KBM-7 (cell line): Measurements from ENCODE around the gene TPRKB.
"Not testable (repeated sequence)": the region's sequence is repeated elsewhere in the genome, so short reads cannot be mapped to it uniquely, and the experiment has no call there.

Experiments used
- DNase-seq: peaks from one replicate; pipeline ENCODE4 v3.0.0-alpha.2; 2015
- in situ Hi-C: fragments of 300-500 bp; cut with MboI; formaldehyde crosslinking; loops from 2 replicates; pipeline ENCODE4 v1.14.3; 2020; ENCODE audit warnings: low sequenced_read_pairs, low pct_unique_long_range_greater_than_20kb, mixed read lengths

TPRKB gene

GRCh38 chr2:73746015-73746876, 9.1 kb upstream of the TPRKB start:
- in situ Hi-C loops = no loop called here
- DNase-seq = no peak

GRCh38 chr2:73740767-73741166, 3.6 kb upstream of the TPRKB start:
- in situ Hi-C loops = no loop called here
- no peak for DNase-seq

- no peak for DNase-seq
- in situ Hi-C loops = no loop called here
Observed at GRCh38 chr2:73739101-73739500, 2.0 kb upstream of the TPRKB start.

GRCh38 chr2:73736378-73736777, 767 bp downstream of the TPRKB start:
- DNase-seq = no peak
- in situ Hi-C loops = no loop called here

- in situ Hi-C loops = no loop called here
- no peak for DNase-seq
Observed at GRCh38 chr2:73730810-73731209, 6.3 kb downstream of the TPRKB start.

GRCh38 chr2:73728711-73729110, 8.4 kb downstream of the TPRKB start:
- in situ Hi-C loops = no loop called here
- no peak for DNase-seq

GRCh38 chr2:73728043-73728442, 9.1 kb downstream of the TPRKB start:
- in situ Hi-C loops = no loop called here

GRCh38 chr2:73726657-73727056, 10.5 kb downstream of the TPRKB start:
- in situ Hi-C loops = not testable (repeated sequence)

More at GRCh38 chr2:73728043-73728442, 9.1 kb downstream of the TPRKB start:
- no peak for DNase-seq

GRCh38 chr2:73718851-73719621, 18.1 kb downstream of the TPRKB start:
- DNase-seq = no peak
- in situ Hi-C loops = no loop called here

More at GRCh38 chr2:73726657-73727056, 10.5 kb downstream of the TPRKB start:
- DNase-seq = not testable (repeated sequence)

GRCh38 chr2:73718421-73718820, 18.7 kb downstream of the TPRKB start:
- no peak for DNase-seq
- in situ Hi-C loops = no loop called here

- in situ Hi-C loops = not testable (repeated sequence)
Observed at GRCh38 chr2:73717695-73718094, 19.4 kb downstream of the TPRKB start.

GRCh38 chr2:73717251-73717606, 19.9 kb downstream of the TPRKB start:
- in situ Hi-C loops = no loop called here
- DNase-seq = no peak

More at GRCh38 chr2:73717695-73718094, 19.4 kb downstream of the TPRKB start:
- DNase-seq = not testable (repeated sequence)

- no peak for DNase-seq
- in situ Hi-C loops = no loop called here
Observed at GRCh38 chr2:73716543-73717250, 20.4 kb downstream of the TPRKB start.

- in situ Hi-C loops = no loop called here
Observed at GRCh38 chr2:73714091-73714490, 23.1 kb downstream of the TPRKB start.

GRCh38 chr2:73708527-73708926, 28.6 kb downstream of the TPRKB start:
- no peak for DNase-seq
- in situ Hi-C loops = no loop called here

More at GRCh38 chr2:73714091-73714490, 23.1 kb downstream of the TPRKB start:
- no peak for DNase-seq

GRCh38 chr2:73707636-73708035, 29.5 kb downstream of the TPRKB start:
- no peak for DNase-seq
- in situ Hi-C loops = no loop called here

- DNase-seq = no peak
- in situ Hi-C loops = no loop called here
Observed at GRCh38 chr2:73707058-73707457, 30.1 kb downstream of the TPRKB start.

GRCh38 chr2:73705091-73705490, 32.1 kb downstream of the TPRKB start:
- in situ Hi-C loops = no loop called here
- DNase-seq = no peak

- in situ Hi-C loops = no loop called here
- DNase-seq = peak; percentile 34
Observed at GRCh38 chr2:73704285-73704684, 32.9 kb downstream of the TPRKB start.

GRCh38 chr2:73703675-73704074, 33.5 kb downstream of the TPRKB start:
- no peak for DNase-seq
- in situ Hi-C loops = no loop called here
